Measurements from ENCODE around the gene OGDH.

OGDH gene

DNA sequence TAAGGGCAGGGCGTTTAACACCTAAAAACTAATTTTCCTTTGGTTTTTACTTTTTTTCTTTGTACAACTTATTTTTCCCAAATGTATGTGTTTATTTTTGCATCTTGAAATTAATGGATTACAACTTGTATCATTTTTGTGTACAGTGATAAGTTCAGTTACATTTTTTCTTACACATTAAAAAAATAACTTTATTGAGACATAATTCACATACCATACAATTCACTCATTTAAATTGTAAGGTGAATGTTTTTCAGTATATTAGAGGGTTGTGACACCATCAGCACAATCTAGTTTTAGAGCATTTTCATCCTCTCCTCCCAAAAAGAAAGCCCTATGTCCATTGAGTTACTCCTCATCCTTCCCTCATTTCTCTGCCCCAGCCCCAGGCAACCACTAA, 11.6 kb downstream of the OGDH start:
- TF ChIP-seq, protein P1, sequence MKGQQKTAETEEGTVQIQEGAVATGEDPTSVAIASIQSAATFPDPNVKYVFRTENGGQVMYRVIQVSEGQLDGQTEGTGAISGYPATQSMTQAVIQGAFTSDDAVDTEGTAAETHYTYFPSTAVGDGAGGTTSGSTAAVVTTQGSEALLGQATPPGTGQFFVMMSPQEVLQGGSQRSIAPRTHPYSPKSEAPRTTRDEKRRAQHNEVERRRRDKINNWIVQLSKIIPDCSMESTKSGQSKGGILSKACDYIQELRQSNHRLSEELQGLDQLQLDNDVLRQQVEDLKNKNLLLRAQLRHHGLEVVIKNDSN (IDR thresholded peaks at IDR 0.05): no peak
- TF ChIP-seq CREB1 (IDR thresholded peaks at IDR 0.05; ENCODE audit: low read depth) (no peak), FOXM1 (IDR thresholded peaks at IDR 0.05; ENCODE audit: borderline replicate concordance, low read depth) (no peak), NFIC (IDR thresholded peaks at IDR 0.05) (no peak), EGR1 (IDR thresholded peaks at IDR 0.05) (no peak)

DNA sequence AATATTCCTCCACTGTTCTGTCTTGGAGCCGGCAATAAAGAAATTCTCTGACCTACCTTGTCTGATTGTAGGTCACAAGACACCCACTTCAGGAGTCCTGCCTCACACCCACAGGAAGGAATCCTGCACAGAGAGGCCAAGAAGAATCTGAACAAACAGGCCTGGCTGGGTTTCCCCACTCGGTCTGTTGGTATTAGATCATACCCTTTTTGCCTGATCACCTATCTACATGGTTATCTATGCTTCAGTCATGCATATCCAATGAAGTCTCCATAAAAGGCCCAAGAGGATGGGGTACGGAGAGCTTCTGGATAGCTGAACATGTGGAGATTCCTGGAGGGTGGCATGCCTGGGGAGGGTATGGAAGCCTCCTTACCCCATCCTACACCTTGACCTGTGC, 12.3 kb downstream of the OGDH start:
- TF ChIP-seq FOXM1 (IDR thresholded peaks at IDR 0.05; ENCODE audit: borderline replicate concordance, low read depth) (peak; percentile 77), EGR1 (IDR thresholded peaks at IDR 0.05) (no peak), EP300 (IDR thresholded peaks at IDR 0.05; ENCODE audit: borderline replicate concordance) (peak; percentile 90), CREB1 (IDR thresholded peaks at IDR 0.05; ENCODE audit: low read depth) (peak; percentile 33; the same call in 1 of the 2 replicates), TAF1 (IDR thresholded peaks at IDR 0.05; ENCODE audit: low read depth) (no peak; the same call in 1 of the 2 replicates), NFIC (IDR thresholded peaks at IDR 0.05) (peak; percentile 70), CEBPB (IDR thresholded peaks at IDR 0.05) (peak; percentile 56; the same call in 1 of the 2 replicates), YY1 (IDR thresholded peaks at IDR 0.05; ENCODE audit: low read depth) (no peak), RAD21 (IDR thresholded peaks at IDR 0.05; ENCODE audit: low read depth) (peak; percentile 24; the same call in 1 of the 2 replicates), TCF12 (IDR thresholded peaks at IDR 0.05; ENCODE audit: low read depth) (peak; percentile 93), ZBTB7A (IDR thresholded peaks at IDR 0.05; ENCODE audit: low read depth) (no peak), TEAD4 (IDR thresholded peaks at IDR 0.05) (peak; percentile 93)
- TF ChIP-seq, protein P2, sequence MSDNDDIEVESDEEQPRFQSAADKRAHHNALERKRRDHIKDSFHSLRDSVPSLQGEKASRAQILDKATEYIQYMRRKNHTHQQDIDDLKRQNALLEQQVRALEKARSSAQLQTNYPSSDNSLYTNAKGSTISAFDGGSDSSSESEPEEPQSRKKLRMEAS (IDR thresholded peaks at IDR 0.05): 0 out of 2 replicates have a peak, but pooled peaks have one; percentile 36
- TF ChIP-seq, protein P1 (IDR thresholded peaks at IDR 0.05): peak; percentile 60
- TF ChIP-seq, protein P3, sequence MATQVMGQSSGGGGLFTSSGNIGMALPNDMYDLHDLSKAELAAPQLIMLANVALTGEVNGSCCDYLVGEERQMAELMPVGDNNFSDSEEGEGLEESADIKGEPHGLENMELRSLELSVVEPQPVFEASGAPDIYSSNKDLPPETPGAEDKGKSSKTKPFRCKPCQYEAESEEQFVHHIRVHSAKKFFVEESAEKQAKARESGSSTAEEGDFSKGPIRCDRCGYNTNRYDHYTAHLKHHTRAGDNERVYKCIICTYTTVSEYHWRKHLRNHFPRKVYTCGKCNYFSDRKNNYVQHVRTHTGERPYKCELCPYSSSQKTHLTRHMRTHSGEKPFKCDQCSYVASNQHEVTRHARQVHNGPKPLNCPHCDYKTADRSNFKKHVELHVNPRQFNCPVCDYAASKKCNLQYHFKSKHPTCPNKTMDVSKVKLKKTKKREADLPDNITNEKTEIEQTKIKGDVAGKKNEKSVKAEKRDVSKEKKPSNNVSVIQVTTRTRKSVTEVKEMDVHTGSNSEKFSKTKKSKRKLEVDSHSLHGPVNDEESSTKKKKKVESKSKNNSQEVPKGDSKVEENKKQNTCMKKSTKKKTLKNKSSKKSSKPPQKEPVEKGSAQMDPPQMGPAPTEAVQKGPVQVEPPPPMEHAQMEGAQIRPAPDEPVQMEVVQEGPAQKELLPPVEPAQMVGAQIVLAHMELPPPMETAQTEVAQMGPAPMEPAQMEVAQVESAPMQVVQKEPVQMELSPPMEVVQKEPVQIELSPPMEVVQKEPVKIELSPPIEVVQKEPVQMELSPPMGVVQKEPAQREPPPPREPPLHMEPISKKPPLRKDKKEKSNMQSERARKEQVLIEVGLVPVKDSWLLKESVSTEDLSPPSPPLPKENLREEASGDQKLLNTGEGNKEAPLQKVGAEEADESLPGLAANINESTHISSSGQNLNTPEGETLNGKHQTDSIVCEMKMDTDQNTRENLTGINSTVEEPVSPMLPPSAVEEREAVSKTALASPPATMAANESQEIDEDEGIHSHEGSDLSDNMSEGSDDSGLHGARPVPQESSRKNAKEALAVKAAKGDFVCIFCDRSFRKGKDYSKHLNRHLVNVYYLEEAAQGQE (IDR thresholded peaks at IDR 0.05; ENCODE audit: low read depth): no peak

DNA sequence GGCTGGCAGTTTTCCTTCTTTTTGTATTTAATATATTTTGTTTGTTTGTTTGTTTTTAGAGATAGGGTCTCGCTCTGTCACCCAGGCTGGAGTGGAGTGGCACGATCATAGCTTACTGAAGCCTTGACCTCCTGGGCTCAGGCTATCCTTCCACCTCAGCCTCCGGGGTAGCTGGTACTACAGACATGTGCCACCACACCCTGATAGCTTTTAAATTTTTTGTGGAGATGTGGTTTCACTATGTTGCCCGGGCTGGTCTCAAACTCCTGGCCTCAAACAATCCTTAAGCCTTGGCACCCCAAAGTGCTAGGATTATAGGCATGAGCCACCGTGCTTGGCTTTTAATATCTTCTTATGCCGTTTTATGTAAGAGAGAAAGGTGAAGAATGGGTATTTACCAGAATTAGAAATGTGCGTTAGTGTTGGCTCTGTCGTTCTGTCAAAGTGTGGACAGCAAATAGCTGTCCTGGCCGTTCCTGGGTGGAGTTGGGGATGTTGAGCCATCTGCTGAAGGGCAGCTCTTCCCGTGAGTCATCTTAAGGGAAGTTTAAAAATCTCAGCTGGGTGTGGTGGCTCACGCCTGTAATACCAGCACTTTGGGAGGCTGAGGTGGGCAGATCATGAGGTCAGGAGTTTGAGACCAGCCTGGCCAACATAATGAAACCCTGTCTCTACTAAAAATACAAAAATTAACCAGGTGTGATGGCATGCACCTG, 14.8 kb downstream of the OGDH start:
- TF ChIP-seq YY1 (IDR thresholded peaks at IDR 0.05; ENCODE audit: low read depth) (no peak), NFIC (IDR thresholded peaks at IDR 0.05) (no peak), CREB1 (IDR thresholded peaks at IDR 0.05; ENCODE audit: low read depth) (no peak), EGR1 (IDR thresholded peaks at IDR 0.05) (no peak), TAF1 (IDR thresholded peaks at IDR 0.05; ENCODE audit: low read depth) (no peak), FOXM1 (IDR thresholded peaks at IDR 0.05; ENCODE audit: borderline replicate concordance, low read depth) (no peak), CEBPB (IDR thresholded peaks at IDR 0.05) (no peak), RAD21 (IDR thresholded peaks at IDR 0.05; ENCODE audit: low read depth) (no peak), TCF12 (IDR thresholded peaks at IDR 0.05; ENCODE audit: low read depth) (no peak), EP300 (IDR thresholded peaks at IDR 0.05; ENCODE audit: borderline replicate concordance) (no peak), TEAD4 (IDR thresholded peaks at IDR 0.05) (no peak), ZBTB7A (IDR thresholded peaks at IDR 0.05; ENCODE audit: low read depth) (no peak)
- TF ChIP-seq, protein P3 (IDR thresholded peaks at IDR 0.05; ENCODE audit: low read depth): no peak
- TF ChIP-seq, protein P2 (IDR thresholded peaks at IDR 0.05): no peak
- TF ChIP-seq, protein P1 (IDR thresholded peaks at IDR 0.05): no peak

DNA sequence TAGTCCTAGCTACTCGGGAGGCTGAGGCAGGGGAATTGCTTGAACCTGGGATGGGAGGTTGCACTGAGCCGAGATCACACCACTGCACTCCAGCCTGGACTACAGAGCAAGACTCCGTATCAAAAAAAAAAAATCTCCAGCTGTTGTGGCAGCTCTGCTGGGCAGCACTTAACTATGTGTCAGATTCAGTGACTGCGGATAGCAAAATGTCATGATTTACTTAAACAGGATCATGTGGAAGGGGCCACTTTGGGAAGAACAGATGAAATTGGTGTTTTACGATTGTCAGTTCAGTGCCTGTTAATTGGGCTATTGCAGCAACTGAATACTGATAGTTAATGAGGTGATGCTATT, 15.3 kb downstream of the OGDH start:
- TF ChIP-seq, protein P3 (IDR thresholded peaks at IDR 0.05; ENCODE audit: low read depth): no peak
- TF ChIP-seq, protein P1 (IDR thresholded peaks at IDR 0.05): no peak
- TF ChIP-seq ZBTB7A (IDR thresholded peaks at IDR 0.05; ENCODE audit: low read depth): no peak
- TF ChIP-seq EP300 (IDR thresholded peaks at IDR 0.05; ENCODE audit: borderline replicate concordance): no peak
- TF ChIP-seq TEAD4 (IDR thresholded peaks at IDR 0.05): no peak
- no peak for TF ChIP-seq TAF1 (IDR thresholded peaks at IDR 0.05; ENCODE audit: low read depth)
- no peak for TF ChIP-seq CEBPB (IDR thresholded peaks at IDR 0.05)
- no peak for TF ChIP-seq TCF12 (IDR thresholded peaks at IDR 0.05; ENCODE audit: low read depth)
- no peak for TF ChIP-seq FOXM1 (IDR thresholded peaks at IDR 0.05; ENCODE audit: borderline replicate concordance, low read depth)
